GM12878 (cell line): ENCODE results near the gene UNC119. TPM values are rescaled to one million over a fixed set of nuclear protein-coding genes. Genes with fewer than 3 reads are reported as not detected.

Experiments
- ATAC-seq: fragments of 200-7000 bp; cut with Tn5 transposase; 3 replicates; pipeline ENCODE4 v1.9.1; 2020; ENCODE audit warnings: mild to moderate bottlenecking, moderate library complexity
- BruUV-seq: library from RNA; stranded (reverse); fragments of 400-500 nt; replicated peaks from 2 replicates; lab custom pipeline; 2021; lab: Mats Ljungman, UMichigan
- CTCF ChIA-PET: fragments of 300-600 bp; sonication (Branson Sonifier 250); formaldehyde crosslinking; extraction: SDS; loops from one replicate; lab custom pipeline; 2021; ENCODE audit warnings: inconsistent platforms; lab: Yijun Ruan, JAX
- POLR2A ChIA-PET: fragments of 350-600 bp; formaldehyde crosslinking; extraction: SDS; loops from one replicate; lab custom pipeline; 2021; ENCODE audit warnings: inconsistent platforms; lab: Charles Lee
- RAD21 ChIA-PET: fragments of 300-600 bp; sonication (Branson Sonifier 250); formaldehyde crosslinking; loops from one replicate; lab custom pipeline; 2023; ENCODE audit warnings: antibody characterized with exemption; ENCODE audit not compliant: unreplicated experiment; lab: Charles Lee
- SMC1A ChIA-PET: fragments of 300-600 bp; sonication (Branson Sonifier 250); formaldehyde crosslinking; loops from one replicate; lab custom pipeline; 2023; ENCODE audit not compliant: unreplicated experiment, uncharacterized antibody; lab: Charles Lee
- DNase-seq: peaks from one replicate; pipeline ENCODE4 v3.0.0-alpha.2; 2011; ENCODE audit warnings: low read depth, low spot score
- FAIRE-seq: peaks from 3 replicates; lab custom pipeline; 2011; peaks lifted over from hg19 to GRCh38; lab: Jason Lieb, UNC
- H2AFZ ChIP-seq: 2 replicates; pipeline ENCODE4 v1.6.0; 2011; ENCODE audit warnings: low read depth, low read length, control low read depth; ENCODE audit not compliant: control insufficient read depth
- H3K27ac ChIP-seq: 2 replicates; pipeline ENCODE4 v1.5.1; 2011; ENCODE audit warnings: control low read depth; ENCODE audit not compliant: control insufficient read depth, insufficient read depth
- H3K27me3 ChIP-seq, 2 experiments: replicated peaks in 1 of 2; 2 replicates each; pipeline versions ENCODE4 v1.6.0 to v1.6.1; 2011; ENCODE audit warnings: low read length in 1 of 2; ENCODE audit not compliant: control insufficient read depth in 2 of 2, insufficient read depth in 2 of 2
- H3K36me3 ChIP-seq, 2 experiments: 2 replicates each; pipeline ENCODE4 v1.5.1; 2011; ENCODE audit warnings: low read length in 1 of 2; ENCODE audit not compliant: control insufficient read depth in 2 of 2, insufficient read depth in 2 of 2
- H3K4me1 ChIP-seq: 2 replicates; pipeline ENCODE4 v1.6.1; 2011; ENCODE audit warnings: mild to moderate bottlenecking, low read length, moderate library complexity, mixed read lengths; ENCODE audit not compliant: control insufficient read depth, insufficient read depth
- H3K4me2 ChIP-seq: 2 replicates; pipeline ENCODE4 v1.6.0; 2011; ENCODE audit warnings: control low read depth; ENCODE audit not compliant: control insufficient read depth, insufficient read depth
- H3K4me3 ChIP-seq: fragments of 200-600 bp; sonication (generic); 2 replicates; pipeline ENCODE4 v1.5.1; 2016
- H3K79me2 ChIP-seq: 2 replicates; pipeline ENCODE4 v1.6.0; 2011; ENCODE audit warnings: low read length; ENCODE audit not compliant: control insufficient read depth, insufficient read depth
- H3K9ac ChIP-seq: 2 replicates; pipeline ENCODE4 v1.8.0; 2011; ENCODE audit warnings: low read length, control low read depth, mixed read lengths; ENCODE audit not compliant: control insufficient read depth, insufficient read depth
- H3K9me3 ChIP-seq: replicated peaks from 3 replicates; pipeline ENCODE4 v1.5.1; 2011; ENCODE audit warnings: mild to moderate bottlenecking, low read length; ENCODE audit not compliant: control insufficient read depth, insufficient read depth
- H4K20me1 ChIP-seq: 2 replicates; pipeline ENCODE4 v1.6.0; 2011; ENCODE audit not compliant: control insufficient read depth, insufficient read depth
- ASH2L ChIP-seq: fragments of 300-600, 200-600 bp; sonication (generic); IDR thresholded peaks from 2 replicates; pipeline ENCODE4 v1.6.1; 2017; ENCODE audit warnings: low read depth, mild to moderate bottlenecking, borderline replicate concordance
- CREB1 ChIP-seq: IDR thresholded peaks from 2 replicates; pipeline ENCODE4 v1.6.1; 2012; ENCODE audit warnings: low read depth, mild to moderate bottlenecking, inconsistent platforms
- HCFC1 ChIP-seq: fragments of 150-350 bp; IDR thresholded peaks from 2 replicates; pipeline ENCODE4 v1.6.1; 2014; ENCODE audit warnings: low read length
- MYC ChIP-seq: IDR thresholded peaks from 2 replicates; pipeline ENCODE4 v1.6.1; 2011; ENCODE audit warnings: mild to moderate bottlenecking, low read length, moderate library complexity, inconsistent platforms; ENCODE audit not compliant: insufficient read depth, insufficient replicate concordance, insufficient read length, severe bottlenecking
- NR2C1 ChIP-seq: fragments of 450-650 bp; IDR thresholded peaks from 2 replicates; pipeline ENCODE4 v1.6.1; 2017; ENCODE audit warnings: antibody characterized with exemption, mild to moderate bottlenecking, moderate library complexity
- SIN3A ChIP-seq: IDR thresholded peaks from 2 replicates; pipeline ENCODE4 v1.6.1; 2012; ENCODE audit warnings: low read depth, low read length, improper control_type of control experiment
- TARDBP ChIP-seq: IDR thresholded peaks from 2 replicates; pipeline ENCODE4 v1.6.1; 2016; ENCODE audit warnings: borderline replicate concordance
- YY1 ChIP-seq: IDR thresholded peaks from 2 replicates; pipeline ENCODE4 v1.6.1; 2011; ENCODE audit warnings: low read depth, mild to moderate bottlenecking, low read length
- WGBS: methylation state at CpG from one replicate; pipeline ENCODE4 v1.1.6; 2016; ENCODE audit warnings: low lambda C conversion rate; ENCODE audit not compliant: insufficient replicate concordance, insufficient coverage; ENCODE audit errors: missing lambda C conversion rate; 5-methylcytosine and 5-hydroxymethylcytosine counted together
- in situ Hi-C: fragments of 300-500 bp; cut with MboI; formaldehyde crosslinking; loops from 9 replicates; pipeline ENCODE4 v1.14.3; 2018; ENCODE audit warnings: mixed read lengths
- intact Hi-C: fragments of 100-400 bp; cut with micrococcal nuclease; formaldehyde crosslinking; loops from one replicate; pipeline ENCODE4 v1.14.2; 2022; ENCODE audit not compliant: unreplicated experiment
- polyA plus RNA-seq, 11 experiments: library from polyadenylated mRNA; depleted of rRNA in 4 of 11; unstranded in 6 of 11; stranded (reverse) in 5 of 11; fragments of >200 nt; fragmentation: Nextera tagmentation in 4 of 11; fragmentation: Illumina TruSeq in 1 of 11; extraction: Ambion mirVana in 4 of 11; extraction: Trizol in 1 of 11; gene quantifications; 1 replicate in 1 of 11; 2 replicates in 10 of 11; pipeline versions ENCODE4 v1.2.1 to v1.2.3, GENCODE V29; 2011 to 2016; ENCODE audit warnings: inconsistent platforms in 2 of 11, missing spikeins in 2 of 11, low read depth in 1 of 11
- total RNA-seq, 4 experiments: library from RNA; depleted of rRNA in 3 of 4; stranded (reverse); fragments of >200 nt in 3 of 4; fragmentation: Illumina TruSeq in 1 of 4; extraction: Trizol in 1 of 4; gene quantifications; 2 replicates each; pipeline versions ENCODE4 v1.2.1 to v1.2.3, GENCODE V29; 2013 to 2021
- TF ChIP-seq, protein P1 (sequence below), 3 experiments: IDR thresholded peaks in 2 of 3; conservative IDR thresholded peaks in 1 of 3; 2 replicates each; pipeline ENCODE4 v1.5.1; 2011; ENCODE audit warnings: low read depth in 3 of 3, low read length in 3 of 3, mild to moderate bottlenecking in 3 of 3, control low read depth in 2 of 3, moderate library complexity in 2 of 3, inconsistent platforms in 1 of 3, mixed read lengths in 1 of 3; ENCODE audit not compliant: control insufficient read depth in 2 of 3, insufficient read depth in 1 of 3; ENCODE audit errors: extremely low read depth in 1 of 3

UNC119 gene
- total and polyA plus RNA-seq, 10 of the 15 experiments (the other 5 are each of a cell fraction or from before 2014, with no cell fraction given), result 2.7 to 436 (median 57.8) TPM

DNA sequence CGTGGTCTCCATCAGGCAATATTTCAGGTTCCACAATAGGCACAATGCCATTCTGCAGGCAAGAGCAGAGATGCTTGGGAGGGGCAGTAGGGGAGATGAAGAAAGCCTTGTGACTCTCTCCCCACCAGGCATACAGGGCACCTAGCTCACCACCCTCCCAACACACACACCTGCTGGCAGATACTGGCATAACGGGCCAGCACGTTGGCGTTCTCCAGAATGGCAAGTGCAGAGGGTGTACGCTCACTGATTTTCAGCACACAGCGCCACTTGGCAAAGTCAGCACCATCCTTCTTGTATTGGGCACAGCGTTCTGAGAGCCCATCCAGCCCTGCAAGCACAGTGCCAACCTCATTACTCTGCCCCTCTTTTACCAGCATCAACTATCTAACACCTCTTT, 22.1 kb upstream of the UNC119 start:
- Histone ChIP-seq H3K27me3 (no peaks in the 10 kb centered on the region), H3K9ac (no peak overlapping the region), H2AFZ (no peak overlapping the region), H3K9me3 (no peaks in the 10 kb centered on the region), H3K4me3 (no peak overlapping the region), H3K4me1 (peaks cover 23% of the 10 kb centered on the region), H3K79me2 (peaks cover 42% of the 10 kb centered on the region), H4K20me1 (no peaks in the 10 kb centered on the region), H3K36me3 (peaks cover 7 to 21% of the 10 kb centered on the region in 2 experiments; a peak in 3 of 4 replicates), H3K27ac (no peak overlapping the region), H3K4me2 (no peak overlapping the region)
- CTCF ChIA-PET, result interaction anchor here (1.0 to 4.8 kb wide), 4 partner anchors 17 to 38 kb away, joined by 3 to 56 read pairs (median 6); no protein-coding TSS in a partner anchor
- 69% methylated on average over 7 of the region's 7 CpGs for WGBS
- POLR2A ChIA-PET, result interaction anchor here (3.6 to 9.9 kb wide), 3 partner anchors 17 to 25 kb away, joined by 56 to 148 read pairs (median 91); partner anchors contain the start of genes SPAG5 and UNC119
- intact Hi-C loops, result loop anchor here (5.0 kb wide), 1 partner anchor 48 kb away; no protein-coding TSS in a partner anchor
- RAD21 ChIA-PET, result no interaction called here
- ATAC-seq (no peak), FAIRE-seq (no peak), DNase-seq (no peak)
- no TSS peak for BruUV-seq
- in situ Hi-C loops, result loop anchor here (25.0 kb wide), 1 partner anchor 1087 kb away; no protein-coding TSS in a partner anchor
- TF ChIP-seq TARDBP (no peak), SIN3A (no peak), CREB1 (no peak), MYC (no peak), ASH2L (no peak), YY1 (no peak), HCFC1 (no peak), NR2C1 (no peak)
- TF ChIP-seq, protein P1, sequence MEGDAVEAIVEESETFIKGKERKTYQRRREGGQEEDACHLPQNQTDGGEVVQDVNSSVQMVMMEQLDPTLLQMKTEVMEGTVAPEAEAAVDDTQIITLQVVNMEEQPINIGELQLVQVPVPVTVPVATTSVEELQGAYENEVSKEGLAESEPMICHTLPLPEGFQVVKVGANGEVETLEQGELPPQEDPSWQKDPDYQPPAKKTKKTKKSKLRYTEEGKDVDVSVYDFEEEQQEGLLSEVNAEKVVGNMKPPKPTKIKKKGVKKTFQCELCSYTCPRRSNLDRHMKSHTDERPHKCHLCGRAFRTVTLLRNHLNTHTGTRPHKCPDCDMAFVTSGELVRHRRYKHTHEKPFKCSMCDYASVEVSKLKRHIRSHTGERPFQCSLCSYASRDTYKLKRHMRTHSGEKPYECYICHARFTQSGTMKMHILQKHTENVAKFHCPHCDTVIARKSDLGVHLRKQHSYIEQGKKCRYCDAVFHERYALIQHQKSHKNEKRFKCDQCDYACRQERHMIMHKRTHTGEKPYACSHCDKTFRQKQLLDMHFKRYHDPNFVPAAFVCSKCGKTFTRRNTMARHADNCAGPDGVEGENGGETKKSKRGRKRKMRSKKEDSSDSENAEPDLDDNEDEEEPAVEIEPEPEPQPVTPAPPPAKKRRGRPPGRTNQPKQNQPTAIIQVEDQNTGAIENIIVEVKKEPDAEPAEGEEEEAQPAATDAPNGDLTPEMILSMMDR (IDR thresholded peaks at IDR 0.05 in 2 of 3, conservative IDR thresholded peaks at IDR 0.05 in 1 of 3; ENCODE audit: control insufficient read depth in 2 of 3, extremely low read depth in 1 of 3, insufficient read depth in 1 of 3, low read depth in 3 of 3, low read length in 3 of 3), result no peak
- SMC1A ChIA-PET, result interaction anchor here (1.2 to 1.6 kb wide), 2 partner anchors 23 to 26 kb away, joined by 3 to 7 read pairs; no protein-coding TSS in a partner anchor
